Measurements from ENCODE around the gene KIAA0232. TPM values are rescaled to one million over a fixed set of nuclear protein-coding genes. Genes with fewer than 3 reads are reported as not detected.

KIAA0232 gene
- total RNA-seq, 4 donors from 2014 or later = 39.4 to 66.6 (median 47.1) TPM

DNA sequence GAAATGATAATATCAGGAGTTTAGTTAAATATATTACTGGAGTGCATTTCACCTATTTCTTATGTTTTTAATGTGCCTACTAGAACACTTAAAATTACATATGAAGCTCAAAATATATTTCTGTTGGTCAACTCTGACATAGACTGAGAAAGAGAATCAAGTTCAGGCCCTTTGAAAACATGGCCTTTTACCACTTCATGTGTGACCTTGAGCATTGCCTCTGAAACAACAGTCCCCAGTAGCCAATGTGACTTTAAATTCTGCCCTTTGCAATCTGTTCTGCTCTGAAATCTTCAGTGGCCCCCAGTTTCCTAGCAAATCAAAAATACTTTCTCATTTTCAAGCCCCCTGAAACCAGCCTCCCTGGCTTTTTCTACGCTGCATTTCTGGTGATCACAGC, 77.0 kb downstream of the KIAA0232 start:
- H3K36me3 ChIP-seq = peaks cover 0 to 53% of the 10 kb centered on the region in 2 donors
- 100% methylated on average over 1 of the region's 1 CpG for WGBS, 2 donors (ENCODE audit: low coverage in 1 of 2)
- ATAC-seq = no peak

DNA sequence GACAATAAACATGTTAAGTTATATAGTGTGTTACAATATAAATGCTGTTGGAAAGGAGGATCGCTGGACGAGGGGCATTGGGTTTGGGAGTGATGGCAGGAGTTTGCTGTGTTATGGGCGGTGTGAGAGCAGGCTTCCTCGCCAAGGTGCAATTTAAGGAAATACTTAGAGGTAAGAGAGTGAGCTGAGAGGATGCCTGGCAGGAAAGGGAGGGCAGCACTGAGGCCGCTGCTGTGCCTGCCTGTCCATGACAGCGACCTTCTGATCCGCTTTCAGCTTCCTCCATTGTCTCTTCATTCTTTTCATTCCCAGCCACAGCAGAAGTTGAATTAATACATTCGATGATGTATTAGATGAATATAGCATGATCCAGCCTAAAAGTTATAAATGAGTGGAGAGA, 85.9 kb downstream of the KIAA0232 start:
- Histone ChIP-seq H3K27me3 (no peaks in the 10 kb centered on the region), H3K9me3 (no peaks in the 10 kb centered on the region), H3K36me3 (peaks cover 0 to 72% of the 10 kb centered on the region in 2 donors), H3K4me3 (no peak overlapping the region), H3K27ac (no peak overlapping the region), H3K4me1 (peaks cover 0 to 18% (median 0%) of the 10 kb centered on the region in 3 donors)
- ATAC-seq = no peak
- 92 to 93% methylated on average over 8 of the region's 8 CpGs for WGBS, 2 donors (ENCODE audit: low coverage in 1 of 2)
- TF ChIP-seq POLR2AphosphoS5 (IDR thresholded peaks at IDR 0.05) (no peak), EP300 (IDR thresholded peaks at IDR 0.05) (no peak), POLR2A (IDR thresholded peaks at IDR 0.05) (no peak)
- TF ChIP-seq, protein P1, sequence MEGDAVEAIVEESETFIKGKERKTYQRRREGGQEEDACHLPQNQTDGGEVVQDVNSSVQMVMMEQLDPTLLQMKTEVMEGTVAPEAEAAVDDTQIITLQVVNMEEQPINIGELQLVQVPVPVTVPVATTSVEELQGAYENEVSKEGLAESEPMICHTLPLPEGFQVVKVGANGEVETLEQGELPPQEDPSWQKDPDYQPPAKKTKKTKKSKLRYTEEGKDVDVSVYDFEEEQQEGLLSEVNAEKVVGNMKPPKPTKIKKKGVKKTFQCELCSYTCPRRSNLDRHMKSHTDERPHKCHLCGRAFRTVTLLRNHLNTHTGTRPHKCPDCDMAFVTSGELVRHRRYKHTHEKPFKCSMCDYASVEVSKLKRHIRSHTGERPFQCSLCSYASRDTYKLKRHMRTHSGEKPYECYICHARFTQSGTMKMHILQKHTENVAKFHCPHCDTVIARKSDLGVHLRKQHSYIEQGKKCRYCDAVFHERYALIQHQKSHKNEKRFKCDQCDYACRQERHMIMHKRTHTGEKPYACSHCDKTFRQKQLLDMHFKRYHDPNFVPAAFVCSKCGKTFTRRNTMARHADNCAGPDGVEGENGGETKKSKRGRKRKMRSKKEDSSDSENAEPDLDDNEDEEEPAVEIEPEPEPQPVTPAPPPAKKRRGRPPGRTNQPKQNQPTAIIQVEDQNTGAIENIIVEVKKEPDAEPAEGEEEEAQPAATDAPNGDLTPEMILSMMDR (IDR thresholded peaks at IDR 0.05) = no peak

More for the DNA sequence above, 77.0 kb downstream of the KIAA0232 start:
- no peak for TF ChIP-seq EP300 (IDR thresholded peaks at IDR 0.05)
- TF ChIP-seq, protein P1 (IDR thresholded peaks at IDR 0.05) = no peak
- TF ChIP-seq POLR2A (IDR thresholded peaks at IDR 0.05) = no peak
- no peak for TF ChIP-seq POLR2AphosphoS5 (IDR thresholded peaks at IDR 0.05)
- Histone ChIP-seq H3K27me3 (no peaks in the 10 kb centered on the region), H3K9me3 (no peaks in the 10 kb centered on the region), H3K4me1 (peaks cover 0 to 57% (median 5%) of the 10 kb centered on the region in 3 donors), H3K27ac (peak overlapping the region in 1 of 4 donors; percentile 67), H3K4me3 (no peak overlapping the region)

DNA sequence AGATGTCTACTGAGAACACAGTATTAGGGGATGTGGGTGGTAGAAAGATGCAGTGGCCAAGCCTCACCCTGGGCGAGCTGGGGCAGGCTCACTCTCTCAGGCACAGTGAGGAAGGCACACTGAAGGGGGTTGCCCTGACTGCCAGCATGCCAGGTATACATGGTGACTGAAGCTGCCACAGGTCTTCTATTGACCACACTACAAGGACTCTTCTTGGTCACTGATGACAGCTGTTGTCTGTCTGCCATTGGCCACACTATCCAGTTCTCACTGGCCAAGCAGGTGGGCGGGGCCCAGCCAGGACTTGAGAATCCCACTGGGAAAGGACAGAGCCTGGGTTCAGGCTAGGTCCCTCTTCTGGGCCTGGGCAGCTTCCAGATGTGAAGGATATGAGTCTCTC, 87.4 kb downstream of the KIAA0232 start:
- Histone ChIP-seq H3K27me3 (no peaks in the 10 kb centered on the region), H3K27ac (peak overlapping the region in 1 of 4 donors; percentile 32), H3K36me3 (peaks cover 0 to 77% of the 10 kb centered on the region in 2 donors), H3K4me3 (no peak overlapping the region), H3K9me3 (no peaks in the 10 kb centered on the region), H3K4me1 (peaks cover 0 to 33% (median 0%) of the 10 kb centered on the region in 3 donors)
- TF ChIP-seq POLR2A (IDR thresholded peaks at IDR 0.05) = no peak
- 61 to 83% methylated on average over 1 to 2 of the region's 2 CpGs for WGBS, 2 donors (ENCODE audit: low coverage in 1 of 2)
- no peak for ATAC-seq

DNA sequence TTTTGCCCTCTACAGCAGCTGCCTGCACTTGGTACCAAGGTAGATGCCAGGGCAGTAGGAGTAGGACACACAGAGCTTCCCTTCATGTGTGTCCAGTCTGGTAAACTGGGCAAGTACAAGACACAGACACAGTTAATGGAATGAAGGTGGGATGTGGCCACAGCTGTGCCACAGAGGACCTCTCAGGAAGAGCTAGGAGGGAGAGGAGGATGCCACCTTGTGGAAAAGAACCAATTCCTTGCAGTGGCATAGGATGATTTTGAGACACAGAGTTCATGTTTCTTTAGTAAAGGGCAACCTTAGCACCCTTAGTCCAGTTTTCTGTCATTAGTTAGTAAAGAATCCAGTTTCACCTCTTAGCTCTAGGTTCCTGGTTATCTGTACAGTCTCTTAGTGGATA, 90.8 kb downstream of the KIAA0232 start:
- Histone ChIP-seq H3K9me3 (no peaks in the 10 kb centered on the region), H3K4me1 (peaks cover 0 to 46% (median 0%) of the 10 kb centered on the region in 3 donors), H3K4me3 (no peak overlapping the region), H3K27me3 (no peaks in the 10 kb centered on the region), H3K27ac (no peak overlapping the region), H3K36me3 (peaks cover 0 to 80% of the 10 kb centered on the region in 2 donors)
- TF ChIP-seq POLR2A (IDR thresholded peaks at IDR 0.05) (no peak), POLR2AphosphoS5 (IDR thresholded peaks at IDR 0.05) (no peak), EP300 (IDR thresholded peaks at IDR 0.05) (no peak)
- TF ChIP-seq, protein P1 (IDR thresholded peaks at IDR 0.05) = no peak
- ATAC-seq = no peak

DNA sequence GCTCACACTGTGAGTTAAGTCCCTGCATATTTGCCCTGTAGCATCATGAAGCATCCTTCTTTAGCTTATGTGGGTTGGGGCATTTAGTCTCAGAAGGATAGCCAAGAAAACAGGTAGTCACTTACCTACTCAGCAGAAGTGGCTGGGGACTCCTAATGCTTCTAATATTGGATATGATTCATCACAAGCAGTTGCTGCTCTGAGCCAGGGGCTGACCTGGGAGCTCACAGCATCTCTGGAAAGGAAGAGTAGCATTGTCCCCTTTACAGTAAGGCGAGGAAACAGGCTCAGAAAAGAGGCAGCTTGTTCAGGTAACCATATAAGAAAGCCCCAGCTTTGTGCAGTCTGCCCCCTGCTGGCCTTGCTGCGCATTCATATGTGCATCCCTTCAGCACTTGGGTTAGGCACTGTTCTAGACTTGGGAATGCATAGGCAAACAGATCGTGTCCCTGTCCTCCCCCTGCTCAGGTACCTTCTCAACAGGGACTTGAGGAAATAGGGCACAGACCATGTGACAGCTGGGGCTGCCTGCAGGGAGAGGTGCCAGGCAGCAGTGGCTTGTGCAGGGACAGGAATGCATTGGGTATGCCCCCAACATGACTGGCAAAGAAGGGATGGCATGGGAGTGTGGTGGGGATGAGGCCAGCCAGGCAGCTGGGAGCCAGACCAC, 91.4 kb downstream of the KIAA0232 start:
- ATAC-seq = peak; percentile 43
- Histone ChIP-seq H3K9me3 (no peaks in the 10 kb centered on the region), H3K4me1 (peaks cover 0 to 46% (median 0%) of the 10 kb centered on the region in 3 donors), H3K36me3 (peaks cover 0 to 80% of the 10 kb centered on the region in 2 donors), H3K27ac (no peak overlapping the region), H3K4me3 (no peak overlapping the region), H3K27me3 (no peaks in the 10 kb centered on the region)
- WGBS, 2 donors (ENCODE audit: low coverage in 1 of 2) = 0% methylated on average over 1 of the region's 3 CpGs; no CpG with 5 or more reads in 1 of the 2 donors
- TF ChIP-seq, protein P1 (IDR thresholded peaks at IDR 0.05) = peak; percentile 74 to 89 (median 76)
- no peak for TF ChIP-seq POLR2A (IDR thresholded peaks at IDR 0.05)

Measured in gastroesophageal sphincter (tissue), 4 donors.